Ovary (tissue), 3 donors: ENCODE data around the gene TTLL6.

ENCODE experiments used
- POLR2A ChIP-seq: fragments of 450-650 bp; IDR thresholded peaks from one replicate; pipeline ENCODE4 v1.6.1; 2017; ENCODE audit warnings: antibody characterized with exemption, mild to moderate bottlenecking, moderate library complexity
- TF ChIP-seq, protein P1 (sequence below), 3 donors: fragments of 450-650 bp in 2 of 3; fragments of 200-600 bp in 1 of 3; IDR thresholded peaks; one replicate each; pipeline versions ENCODE4 v1.5.1 to v1.8.0; 2016 to 2022; ENCODE audit warnings: antibody characterized with exemption in 3 of 3, mild to moderate bottlenecking in 1 of 3
- donor health status: DM: no; HTN: no; CAD: no.

DNA sequence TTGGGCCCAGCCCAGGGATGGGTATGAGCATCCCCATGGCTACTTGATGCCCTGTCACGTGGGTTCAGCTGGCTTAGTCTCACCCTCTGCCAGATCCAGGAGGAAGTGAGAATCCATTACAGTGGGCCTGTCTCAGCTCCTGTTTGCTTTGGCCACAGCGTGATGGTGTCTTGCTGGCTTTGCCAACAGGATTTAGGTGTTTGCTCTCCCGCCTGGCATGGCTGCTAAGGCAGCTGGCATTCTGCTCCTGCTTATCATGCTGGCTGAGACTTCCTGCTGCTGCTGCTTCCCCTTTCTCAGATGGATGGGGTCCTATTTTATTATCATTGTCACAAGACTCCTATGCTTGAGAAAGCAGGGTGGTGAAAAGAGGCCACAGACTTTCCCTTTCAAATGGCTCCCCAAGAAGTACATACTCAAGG lies 60.2 kb downstream of the TTLL6 start:
- TF ChIP-seq, protein P1, sequence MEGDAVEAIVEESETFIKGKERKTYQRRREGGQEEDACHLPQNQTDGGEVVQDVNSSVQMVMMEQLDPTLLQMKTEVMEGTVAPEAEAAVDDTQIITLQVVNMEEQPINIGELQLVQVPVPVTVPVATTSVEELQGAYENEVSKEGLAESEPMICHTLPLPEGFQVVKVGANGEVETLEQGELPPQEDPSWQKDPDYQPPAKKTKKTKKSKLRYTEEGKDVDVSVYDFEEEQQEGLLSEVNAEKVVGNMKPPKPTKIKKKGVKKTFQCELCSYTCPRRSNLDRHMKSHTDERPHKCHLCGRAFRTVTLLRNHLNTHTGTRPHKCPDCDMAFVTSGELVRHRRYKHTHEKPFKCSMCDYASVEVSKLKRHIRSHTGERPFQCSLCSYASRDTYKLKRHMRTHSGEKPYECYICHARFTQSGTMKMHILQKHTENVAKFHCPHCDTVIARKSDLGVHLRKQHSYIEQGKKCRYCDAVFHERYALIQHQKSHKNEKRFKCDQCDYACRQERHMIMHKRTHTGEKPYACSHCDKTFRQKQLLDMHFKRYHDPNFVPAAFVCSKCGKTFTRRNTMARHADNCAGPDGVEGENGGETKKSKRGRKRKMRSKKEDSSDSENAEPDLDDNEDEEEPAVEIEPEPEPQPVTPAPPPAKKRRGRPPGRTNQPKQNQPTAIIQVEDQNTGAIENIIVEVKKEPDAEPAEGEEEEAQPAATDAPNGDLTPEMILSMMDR (IDR thresholded peaks at IDR 0.05) = no peak
- no peak for TF ChIP-seq POLR2A
